ENCODE measurements around the gene PALLD. TPM values are rescaled to one million over a fixed set of nuclear protein-coding genes. Genes with fewer than 3 reads are reported as not detected.

The PALLD gene
- total RNA-seq, 1 experiment from 2014 or later: 6.5 TPM

GRCh38 chr4:168475745-168476144 lies 21.1 kb upstream of the PALLD start:
- intact Hi-C loops (cut with micrococcal nuclease; ENCODE audit: unreplicated experiment): no loop called here
- TF ChIP-seq, protein P1, sequence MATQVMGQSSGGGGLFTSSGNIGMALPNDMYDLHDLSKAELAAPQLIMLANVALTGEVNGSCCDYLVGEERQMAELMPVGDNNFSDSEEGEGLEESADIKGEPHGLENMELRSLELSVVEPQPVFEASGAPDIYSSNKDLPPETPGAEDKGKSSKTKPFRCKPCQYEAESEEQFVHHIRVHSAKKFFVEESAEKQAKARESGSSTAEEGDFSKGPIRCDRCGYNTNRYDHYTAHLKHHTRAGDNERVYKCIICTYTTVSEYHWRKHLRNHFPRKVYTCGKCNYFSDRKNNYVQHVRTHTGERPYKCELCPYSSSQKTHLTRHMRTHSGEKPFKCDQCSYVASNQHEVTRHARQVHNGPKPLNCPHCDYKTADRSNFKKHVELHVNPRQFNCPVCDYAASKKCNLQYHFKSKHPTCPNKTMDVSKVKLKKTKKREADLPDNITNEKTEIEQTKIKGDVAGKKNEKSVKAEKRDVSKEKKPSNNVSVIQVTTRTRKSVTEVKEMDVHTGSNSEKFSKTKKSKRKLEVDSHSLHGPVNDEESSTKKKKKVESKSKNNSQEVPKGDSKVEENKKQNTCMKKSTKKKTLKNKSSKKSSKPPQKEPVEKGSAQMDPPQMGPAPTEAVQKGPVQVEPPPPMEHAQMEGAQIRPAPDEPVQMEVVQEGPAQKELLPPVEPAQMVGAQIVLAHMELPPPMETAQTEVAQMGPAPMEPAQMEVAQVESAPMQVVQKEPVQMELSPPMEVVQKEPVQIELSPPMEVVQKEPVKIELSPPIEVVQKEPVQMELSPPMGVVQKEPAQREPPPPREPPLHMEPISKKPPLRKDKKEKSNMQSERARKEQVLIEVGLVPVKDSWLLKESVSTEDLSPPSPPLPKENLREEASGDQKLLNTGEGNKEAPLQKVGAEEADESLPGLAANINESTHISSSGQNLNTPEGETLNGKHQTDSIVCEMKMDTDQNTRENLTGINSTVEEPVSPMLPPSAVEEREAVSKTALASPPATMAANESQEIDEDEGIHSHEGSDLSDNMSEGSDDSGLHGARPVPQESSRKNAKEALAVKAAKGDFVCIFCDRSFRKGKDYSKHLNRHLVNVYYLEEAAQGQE (IDR thresholded peaks at IDR 0.05; ENCODE audit: insufficient read depth in 1 of 2, low read depth in 2 of 2, low read length in 1 of 2): no peak
- Histone ChIP-seq H3K4me3 (ENCODE audit: low read depth in 2 of 2, low read length in 2 of 2) (no peak overlapping the region), H3K9me3 (ENCODE audit: control insufficient read depth, insufficient read depth, low read depth, low read length) (no peaks in the 10 kb centered on the region), H3K27ac (ENCODE audit: low read length) (no peak overlapping the region), H3K36me3 (ENCODE audit: control insufficient read depth, insufficient read depth, low read length) (no peaks in the 10 kb centered on the region), H3K27me3 (ENCODE audit: control insufficient read depth, insufficient read depth, low read length) (no peaks in the 10 kb centered on the region), H3K4me1 (ENCODE audit: control insufficient read depth, insufficient read depth, low read length) (no peaks in the 10 kb centered on the region)
- BruUV-seq (replicated peaks): no TSS peak
- DNase-seq (ENCODE audit: low read depth, low spot score): no peak
- ChIA-PET POLR2A (no interaction called here), CTCF (no interaction called here)
- ATAC-seq: no peak
- in situ Hi-C loops (cut with HindIII; ENCODE audit: low pct_unique_long_range_greater_than_20kb, low sequenced_read_pairs): no loop called here

DNA sequence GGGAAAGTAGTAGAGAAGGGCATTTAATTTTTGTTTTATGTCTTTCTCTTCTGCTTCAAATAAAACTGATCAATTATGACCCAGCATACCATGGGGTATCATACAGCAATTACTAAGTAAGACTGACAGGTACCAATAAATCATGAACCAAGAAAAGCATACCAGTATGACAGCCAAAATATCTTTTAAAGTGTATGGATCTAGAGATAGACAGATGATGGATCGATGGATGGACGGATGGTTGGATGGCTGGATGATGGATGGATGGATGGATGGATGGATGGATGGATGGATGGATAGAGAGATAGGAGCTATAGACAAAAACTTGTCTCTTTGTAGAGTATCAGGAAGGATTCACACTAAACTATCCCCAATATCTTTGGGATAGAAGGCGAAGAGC lies 18.0 kb upstream of the PALLD start:
- Histone ChIP-seq H3K4me1 (ENCODE audit: control insufficient read depth, insufficient read depth, low read length) (no peaks in the 10 kb centered on the region; the same call in 1 of the 2 replicates), H3K27ac (ENCODE audit: low read length) (no peak overlapping the region), H3K9me3 (ENCODE audit: control insufficient read depth, insufficient read depth, low read depth, low read length) (no peaks in the 10 kb centered on the region), H3K36me3 (ENCODE audit: control insufficient read depth, insufficient read depth, low read length) (no peaks in the 10 kb centered on the region), H3K4me3 (ENCODE audit: low read depth in 2 of 2, low read length in 2 of 2) (no peak overlapping the region), H3K27me3 (ENCODE audit: control insufficient read depth, insufficient read depth, low read length) (no peaks in the 10 kb centered on the region)
- intact Hi-C loops (cut with micrococcal nuclease; ENCODE audit: unreplicated experiment): no loop called here
- no peak for DNase-seq (ENCODE audit: low read depth, low spot score)
- in situ Hi-C loops (cut with HindIII; ENCODE audit: low pct_unique_long_range_greater_than_20kb, low sequenced_read_pairs): no loop called here
- BruUV-seq (replicated peaks): no TSS peak
- no peak for ATAC-seq
- CTCF ChIA-PET: no interaction called here
- POLR2A ChIA-PET: no interaction called here
- TF ChIP-seq, protein P1 (IDR thresholded peaks at IDR 0.05; ENCODE audit: insufficient read depth in 1 of 2, low read depth in 2 of 2, low read length in 1 of 2): no peak

DNA sequence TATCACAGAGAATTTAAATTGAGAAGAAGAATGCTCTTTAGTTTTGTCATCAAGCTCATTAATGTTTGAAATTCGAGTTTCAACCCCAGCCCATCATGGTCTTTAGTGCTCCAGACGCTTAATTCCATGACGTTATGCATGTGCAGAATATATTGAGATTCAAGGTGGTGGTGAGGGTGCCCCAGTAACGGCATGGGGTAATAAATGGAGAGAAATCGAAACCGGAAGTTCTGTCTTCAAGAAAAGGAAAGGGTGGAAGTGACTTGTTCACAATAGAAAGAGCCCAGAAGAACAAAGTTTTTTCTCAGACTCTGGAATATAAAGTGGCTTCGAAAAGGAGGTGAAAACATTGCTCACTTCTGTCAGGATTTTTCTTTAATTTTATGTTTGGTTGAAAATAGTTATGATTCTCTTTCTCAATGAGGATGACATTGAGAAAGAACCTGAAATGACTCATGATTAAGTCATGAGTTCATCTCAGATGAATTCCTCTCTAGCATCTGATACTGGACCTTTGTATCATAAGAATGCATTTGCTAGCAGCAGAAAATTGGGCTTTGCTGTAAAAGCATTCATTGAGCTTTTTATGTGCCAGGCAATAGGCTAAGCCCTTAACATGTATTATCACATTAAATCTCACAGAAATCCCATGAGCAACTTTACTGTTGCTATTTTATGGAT lies 15.8 kb upstream of the PALLD start:
- no peaks in the 10 kb centered on the region for H3K9me3 ChIP-seq (ENCODE audit: control insufficient read depth, insufficient read depth, low read depth, low read length)
- DNase-seq (ENCODE audit: low read depth, low spot score): peak; percentile 79
- ChIA-PET POLR2A (no interaction called here), CTCF (no interaction called here)
- no peaks in the 10 kb centered on the region for H3K36me3 ChIP-seq (ENCODE audit: control insufficient read depth, insufficient read depth, low read length)
- peak overlapping the region; percentile 64 to 67 for H3K4me3 ChIP-seq (ENCODE audit: low read depth in 2 of 2, low read length in 2 of 2)
- no TSS peak for BruUV-seq (replicated peaks)
- in situ Hi-C loops (cut with HindIII; ENCODE audit: low pct_unique_long_range_greater_than_20kb, low sequenced_read_pairs) (no loop called here), intact Hi-C loops (cut with micrococcal nuclease; ENCODE audit: unreplicated experiment) (no loop called here)
- TF ChIP-seq, protein P1 (IDR thresholded peaks at IDR 0.05; ENCODE audit: insufficient read depth in 1 of 2, low read depth in 2 of 2, low read length in 1 of 2): no peak
- TF ChIP-seq, protein P2, sequence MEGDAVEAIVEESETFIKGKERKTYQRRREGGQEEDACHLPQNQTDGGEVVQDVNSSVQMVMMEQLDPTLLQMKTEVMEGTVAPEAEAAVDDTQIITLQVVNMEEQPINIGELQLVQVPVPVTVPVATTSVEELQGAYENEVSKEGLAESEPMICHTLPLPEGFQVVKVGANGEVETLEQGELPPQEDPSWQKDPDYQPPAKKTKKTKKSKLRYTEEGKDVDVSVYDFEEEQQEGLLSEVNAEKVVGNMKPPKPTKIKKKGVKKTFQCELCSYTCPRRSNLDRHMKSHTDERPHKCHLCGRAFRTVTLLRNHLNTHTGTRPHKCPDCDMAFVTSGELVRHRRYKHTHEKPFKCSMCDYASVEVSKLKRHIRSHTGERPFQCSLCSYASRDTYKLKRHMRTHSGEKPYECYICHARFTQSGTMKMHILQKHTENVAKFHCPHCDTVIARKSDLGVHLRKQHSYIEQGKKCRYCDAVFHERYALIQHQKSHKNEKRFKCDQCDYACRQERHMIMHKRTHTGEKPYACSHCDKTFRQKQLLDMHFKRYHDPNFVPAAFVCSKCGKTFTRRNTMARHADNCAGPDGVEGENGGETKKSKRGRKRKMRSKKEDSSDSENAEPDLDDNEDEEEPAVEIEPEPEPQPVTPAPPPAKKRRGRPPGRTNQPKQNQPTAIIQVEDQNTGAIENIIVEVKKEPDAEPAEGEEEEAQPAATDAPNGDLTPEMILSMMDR (IDR thresholded peaks at IDR 0.05): no peak
- no peak for TF ChIP-seq POLR2AphosphoS5 (IDR thresholded peaks at IDR 0.05; ENCODE audit: low read depth, low read length)
- TF ChIP-seq SIN3A (IDR thresholded peaks at IDR 0.05; ENCODE audit: borderline replicate concordance, insufficient read depth, low read depth, low read length): no peak
- TF ChIP-seq TCF7L2 (IDR thresholded peaks at IDR 0.05; ENCODE audit: low read depth, low read length): no peak
- H3K27ac ChIP-seq (ENCODE audit: low read length): peak overlapping the region; percentile 88
- H3K4me1 ChIP-seq (ENCODE audit: control insufficient read depth, insufficient read depth, low read length): no peaks in the 10 kb centered on the region; the same call in 1 of the 2 replicates
- no peaks in the 10 kb centered on the region for H3K27me3 ChIP-seq (ENCODE audit: control insufficient read depth, insufficient read depth, low read length)
- peak; percentile 71 for ATAC-seq

Measured in Panc1 (cell line).